Measurements from ENCODE around the gene ASB15. TPM values are rescaled to one million over a fixed set of nuclear protein-coding genes. Genes with fewer than 3 reads are reported as not detected.

ASB15 gene
- total RNA-seq, 1 donor from 2014 or later: not detected

- H3K36me3 ChIP-seq (ENCODE audit: control insufficient read depth, insufficient read depth, low read length): no peaks in the 10 kb centered on the region
- no peaks in the 10 kb centered on the region for H3K27me3 ChIP-seq (ENCODE audit: control insufficient read depth, insufficient read depth, low read length)
- H3K4me3 ChIP-seq (ENCODE audit: low read depth, low read length): no peak overlapping the region
- TF ChIP-seq CTCF (IDR thresholded peaks at IDR 0.05; ENCODE audit: insufficient read depth, low read length, poor library complexity, severe bottlenecking): no peak
- DNase-seq (ENCODE audit: low read depth): no peak
Measured at GRCh38 chr7:123637878-123638277, 36.3 kb downstream of the ASB15 start.

- no peaks in the 10 kb centered on the region for H3K27me3 ChIP-seq (ENCODE audit: control insufficient read depth, insufficient read depth, low read length)
- no peak for TF ChIP-seq CTCF (IDR thresholded peaks at IDR 0.05; ENCODE audit: insufficient read depth, low read length, poor library complexity, severe bottlenecking)
- H3K4me3 ChIP-seq (ENCODE audit: low read depth, low read length): no peak overlapping the region
- no peak for DNase-seq (ENCODE audit: low read depth)
- no peaks in the 10 kb centered on the region for H3K36me3 ChIP-seq (ENCODE audit: control insufficient read depth, insufficient read depth, low read length)
Measured at GRCh38 chr7:123639631-123640030, 38.0 kb downstream of the ASB15 start.

GRCh38 chr7:123640583-123640982 is 39.0 kb downstream of the ASB15 start:
- no peak overlapping the region for H3K4me3 ChIP-seq (ENCODE audit: low read depth, low read length)
- no peaks in the 10 kb centered on the region for H3K36me3 ChIP-seq (ENCODE audit: control insufficient read depth, insufficient read depth, low read length)
- no peak for TF ChIP-seq CTCF (IDR thresholded peaks at IDR 0.05; ENCODE audit: insufficient read depth, low read length, poor library complexity, severe bottlenecking)
- no peaks in the 10 kb centered on the region for H3K27me3 ChIP-seq (ENCODE audit: control insufficient read depth, insufficient read depth, low read length)
- no peak for DNase-seq (ENCODE audit: low read depth)

GRCh38 chr7:123641901-123642300 is 40.3 kb downstream of the ASB15 start:
- Histone ChIP-seq H3K4me3 (ENCODE audit: low read depth, low read length) (no peak overlapping the region), H3K27me3 (ENCODE audit: control insufficient read depth, insufficient read depth, low read length) (no peaks in the 10 kb centered on the region), H3K36me3 (ENCODE audit: control insufficient read depth, insufficient read depth, low read length) (no peaks in the 10 kb centered on the region)
- DNase-seq (ENCODE audit: low read depth): no peak
- TF ChIP-seq CTCF (IDR thresholded peaks at IDR 0.05; ENCODE audit: insufficient read depth, low read length, poor library complexity, severe bottlenecking): no peak

GRCh38 chr7:123643495-123644441 is 42.1 kb downstream of the ASB15 start:
- Histone ChIP-seq H3K4me3 (ENCODE audit: low read depth, low read length) (no peak overlapping the region), H3K36me3 (ENCODE audit: control insufficient read depth, insufficient read depth, low read length) (no peaks in the 10 kb centered on the region), H3K27me3 (ENCODE audit: control insufficient read depth, insufficient read depth, low read length) (no peaks in the 10 kb centered on the region)
- no peak for TF ChIP-seq CTCF (IDR thresholded peaks at IDR 0.05; ENCODE audit: insufficient read depth, low read length, poor library complexity, severe bottlenecking)
- peak; percentile 52 for DNase-seq (ENCODE audit: low read depth)

Data from kidney epithelial cell (primary cell).